SKM-1 treated with dmso at 0.1 percent for 144 hours (cell line): ENCODE results near the gene SLC51A.

Experiments
- DNase-seq: peaks from one replicate; lab custom pipeline; 2025; ENCODE audit not compliant: unreplicated experiment; lab: John Stamatoyannopoulos, UW

SLC51A gene

DNA sequence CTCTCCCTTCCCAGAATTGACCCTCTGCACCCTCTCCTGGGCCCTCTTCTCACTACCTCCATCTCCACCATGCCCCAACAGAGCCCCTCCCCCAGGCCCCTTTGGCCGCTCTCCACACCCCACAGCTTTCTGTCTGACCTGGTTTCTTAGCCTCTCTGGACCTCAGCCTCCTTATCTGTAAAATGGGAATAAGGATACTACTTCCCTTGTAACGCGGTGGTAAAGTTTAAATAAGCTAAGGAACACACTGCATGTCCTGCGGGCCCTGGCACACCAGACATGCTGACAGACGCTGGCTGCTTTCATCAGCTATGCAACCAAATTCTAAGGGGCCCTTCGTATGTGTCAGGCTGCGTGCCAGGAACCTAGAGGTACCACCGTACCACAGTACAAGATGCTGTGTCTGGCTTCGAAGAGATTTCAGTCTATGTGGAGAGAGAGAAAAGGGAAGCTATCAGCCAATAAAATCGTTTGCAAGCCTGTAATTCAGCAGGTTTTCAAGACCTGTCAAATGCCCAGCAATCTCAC lies 777 bp upstream of the SLC51A start:
- no peak for DNase-seq

DNA sequence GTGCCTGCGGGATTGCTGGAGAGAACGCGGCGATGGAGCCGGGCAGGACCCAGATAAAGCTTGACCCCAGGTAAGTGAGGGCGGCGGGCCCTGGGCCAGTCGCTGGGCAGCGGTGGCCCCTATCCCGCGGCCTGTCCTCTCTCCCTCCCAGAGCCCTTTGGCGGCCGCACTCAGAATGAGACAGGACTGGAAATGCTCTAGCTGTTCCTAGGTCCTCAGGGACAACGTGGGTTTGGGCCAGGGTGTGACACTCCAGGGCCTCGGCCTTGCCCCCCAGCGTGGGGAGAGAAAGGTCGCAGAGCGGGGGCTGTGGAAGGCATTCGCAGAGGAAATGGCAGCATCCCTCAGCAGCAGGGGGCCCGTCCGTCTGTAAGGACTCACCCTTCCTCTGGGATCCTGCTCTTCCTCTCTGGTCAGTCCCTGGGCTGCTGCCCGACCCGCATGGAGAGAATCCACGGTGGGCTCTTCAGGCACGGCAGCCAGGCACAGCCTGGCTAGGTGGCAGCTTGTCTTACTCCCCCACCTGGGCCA lies 412 bp downstream of the SLC51A start:
- DNase-seq: no peak

DNA sequence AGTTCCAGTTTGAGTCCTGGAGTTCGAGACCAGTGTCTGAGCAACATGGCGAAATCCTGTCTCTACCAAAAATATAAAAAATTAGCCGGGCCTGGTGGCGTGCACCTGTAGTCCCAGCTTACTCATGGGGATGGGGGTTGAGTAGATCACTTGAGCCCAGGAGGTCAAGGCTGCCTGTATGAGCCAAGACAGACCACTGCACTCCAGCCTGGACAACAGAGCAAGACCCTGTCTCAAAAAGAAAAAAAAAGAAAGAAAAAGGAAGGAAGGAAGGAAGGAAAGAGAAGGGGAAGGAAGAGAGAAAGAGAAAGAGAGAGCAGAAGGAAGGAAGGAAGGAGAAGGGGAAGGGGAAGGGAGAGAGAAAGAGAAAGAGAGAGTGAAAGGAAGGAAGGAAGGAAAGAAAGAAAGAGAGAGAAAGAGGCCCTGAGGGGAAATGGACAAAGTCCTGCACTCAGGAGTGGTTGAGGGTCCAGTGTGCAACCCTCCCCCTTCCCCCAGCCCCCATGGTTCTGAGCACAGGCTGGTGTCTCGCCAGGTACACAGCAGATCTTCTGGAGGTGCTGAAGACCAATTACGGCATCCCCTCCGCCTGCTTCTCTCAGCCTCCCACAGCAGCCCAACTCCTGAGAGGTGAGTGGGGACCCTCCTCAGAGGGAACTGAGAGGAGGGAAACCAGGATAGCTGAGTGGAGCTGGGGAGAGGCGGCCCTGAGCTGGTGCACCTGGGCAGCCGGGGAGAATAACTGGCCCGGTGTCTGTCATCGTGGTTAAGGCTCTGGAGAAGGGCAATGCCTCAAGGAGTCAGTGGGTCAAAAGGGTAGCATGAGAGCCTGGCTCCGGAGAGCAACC lies 1.2 kb downstream of the SLC51A start:
- no peak for DNase-seq

DNA sequence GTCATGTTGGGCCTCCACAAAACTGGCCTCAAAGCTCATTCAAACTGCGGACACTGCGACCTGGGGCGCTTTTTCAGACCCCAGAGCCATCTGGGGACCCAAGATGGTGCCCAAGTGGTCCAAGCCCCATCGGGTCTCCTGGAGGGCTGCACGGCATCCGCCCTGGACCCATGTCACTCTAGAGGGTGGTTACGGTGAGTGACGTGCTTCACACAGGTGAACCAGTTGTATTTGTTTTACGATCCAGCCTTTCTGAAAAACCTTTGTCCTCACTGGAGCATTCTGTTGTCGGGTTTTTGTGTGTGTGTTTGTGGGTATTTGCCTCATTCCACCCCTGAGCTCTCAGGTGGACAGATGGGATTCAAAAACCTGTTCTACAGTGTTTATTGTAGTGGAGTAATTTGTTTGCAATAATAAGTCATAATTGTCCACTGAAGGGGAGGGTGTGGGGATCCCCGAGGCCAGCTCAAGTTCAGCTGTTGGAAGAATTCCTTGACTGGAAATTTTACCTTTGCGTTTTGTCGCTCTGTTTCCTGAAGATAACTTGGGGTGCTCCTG lies 1.9 kb downstream of the SLC51A start:
- DNase-seq: no peak

DNA sequence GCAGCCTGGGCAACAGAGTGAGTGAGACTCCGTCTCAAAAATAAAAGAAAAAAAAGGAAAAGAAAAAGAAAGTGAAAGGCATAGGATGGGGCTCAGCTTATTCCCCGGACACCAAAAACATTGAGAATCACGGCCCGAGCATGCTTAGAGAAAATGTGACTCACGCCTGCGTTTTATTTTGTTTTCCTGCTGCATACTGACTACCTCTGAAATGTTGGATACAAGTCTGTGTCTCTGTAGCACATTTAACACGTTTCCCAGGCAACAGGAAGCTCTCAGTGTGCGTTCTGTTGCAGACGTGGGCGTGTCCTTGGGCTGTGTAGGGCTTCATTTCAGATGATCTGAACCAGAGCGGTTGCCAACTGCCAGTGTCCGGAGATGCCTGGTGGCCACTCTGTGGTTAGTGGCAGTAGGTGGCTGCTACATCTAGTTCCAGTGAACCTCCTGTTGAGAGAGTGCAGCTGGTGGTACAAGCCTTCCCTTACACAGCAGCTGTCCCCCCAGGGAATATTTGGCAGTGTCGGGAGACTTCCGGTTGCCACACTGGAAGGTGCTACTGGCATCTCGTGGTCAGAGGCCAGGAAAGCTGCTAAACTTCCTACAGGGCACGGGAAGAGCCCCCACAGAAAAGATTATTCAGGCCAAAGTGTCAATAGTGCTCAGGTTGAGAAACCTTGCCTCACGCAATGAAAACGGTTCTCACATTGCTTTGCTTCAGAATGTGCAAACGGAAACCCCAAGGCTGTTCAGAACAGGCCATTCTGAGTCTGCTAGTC lies 3.0 kb downstream of the SLC51A start:
- DNase-seq: peak; percentile 91

DNA sequence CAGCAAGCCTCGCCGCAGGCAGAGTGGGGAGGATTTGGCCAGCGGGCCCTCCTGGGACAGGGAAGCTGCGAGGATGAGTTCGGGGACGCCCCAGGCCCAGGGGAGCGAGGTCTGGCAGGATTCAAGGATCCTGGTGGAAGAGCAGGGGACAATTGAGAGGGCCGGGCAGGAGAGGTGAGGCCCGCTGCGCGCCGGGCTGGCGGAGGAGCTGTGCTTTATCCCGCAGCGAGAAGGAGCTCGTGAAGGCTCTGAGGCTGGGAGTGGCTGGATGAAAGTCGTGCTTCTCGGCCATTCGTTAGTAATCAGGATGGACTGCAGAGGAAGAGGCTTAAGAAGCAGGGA lies 3.6 kb downstream of the SLC51A start:
- DNase-seq: no peak

DNA sequence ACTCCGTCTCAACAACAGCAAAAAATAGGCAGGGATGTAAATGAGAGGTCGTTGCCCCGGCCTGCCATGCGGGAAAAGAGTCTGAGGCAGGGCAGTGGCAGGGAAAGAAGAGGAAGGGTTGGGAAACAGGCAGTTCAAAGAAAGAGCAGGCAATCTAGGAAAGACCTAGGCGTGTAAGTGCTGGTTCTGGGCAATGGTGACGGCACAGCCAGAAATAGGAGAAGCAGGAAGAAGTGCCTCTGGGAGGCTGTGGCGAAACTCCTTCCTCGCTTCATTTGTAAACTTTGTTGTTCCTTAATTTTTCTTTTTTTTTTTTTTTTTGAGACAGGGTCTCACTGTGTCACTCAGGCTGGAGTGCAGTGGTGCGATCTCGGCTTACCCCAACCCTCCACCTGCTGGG lies 4.3 kb downstream of the SLC51A start:
- peak; percentile 90 for DNase-seq

DNA sequence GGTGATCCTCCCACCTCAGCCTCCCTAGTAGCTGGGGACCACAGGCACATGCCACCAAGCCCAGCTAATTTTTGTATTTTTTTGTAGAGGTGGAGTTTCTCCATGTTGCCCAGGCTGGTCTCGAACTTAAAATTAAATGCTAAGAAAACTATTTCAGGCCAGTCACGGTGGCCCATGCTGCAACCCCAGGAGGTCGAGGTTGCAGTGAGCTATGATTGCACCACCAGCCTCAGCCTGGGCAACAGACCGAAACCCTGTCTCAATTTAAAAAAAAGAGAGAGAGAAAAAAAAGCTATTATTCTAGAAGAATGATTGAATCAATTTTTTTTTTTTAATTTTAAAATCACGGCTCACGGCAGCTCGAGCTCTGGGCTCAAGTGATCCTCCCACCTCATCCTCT lies 4.7 kb downstream of the SLC51A start:
- peak; percentile 64 for DNase-seq

DNA sequence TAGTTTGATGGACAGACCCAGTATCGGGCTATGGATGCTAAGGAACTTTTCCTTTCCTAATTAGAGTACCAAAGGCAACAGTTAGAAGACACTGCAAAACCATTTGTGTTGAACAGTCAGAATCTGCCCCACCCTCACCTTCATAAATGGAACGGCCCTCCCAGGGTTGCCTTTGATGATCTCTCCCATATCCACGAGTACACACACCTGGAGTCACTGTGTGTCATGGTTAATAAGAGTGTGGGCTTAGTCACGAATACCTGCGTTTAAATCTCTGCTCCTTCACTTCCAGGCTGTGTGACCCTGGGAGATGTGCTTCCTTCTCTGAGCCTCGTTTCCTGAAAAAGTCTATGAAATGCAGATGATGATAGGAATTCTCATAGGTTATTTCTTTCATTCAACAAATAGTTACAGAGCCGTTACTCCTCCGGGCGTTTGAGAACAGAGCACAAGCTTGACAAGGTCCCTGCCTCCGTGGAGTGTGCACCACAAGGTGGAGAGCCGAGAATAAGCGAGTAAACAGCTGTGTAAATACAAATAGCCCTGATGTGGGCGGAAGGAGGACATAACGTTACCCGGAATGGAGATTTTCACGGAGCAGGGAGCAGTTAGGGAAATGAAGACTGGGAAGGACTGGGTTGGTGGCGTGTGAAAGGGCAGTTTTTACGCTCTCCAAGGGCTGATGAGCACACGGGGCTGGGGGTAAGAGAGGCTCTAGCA lies 6.7 kb downstream of the SLC51A start:
- no peak for DNase-seq

DNA sequence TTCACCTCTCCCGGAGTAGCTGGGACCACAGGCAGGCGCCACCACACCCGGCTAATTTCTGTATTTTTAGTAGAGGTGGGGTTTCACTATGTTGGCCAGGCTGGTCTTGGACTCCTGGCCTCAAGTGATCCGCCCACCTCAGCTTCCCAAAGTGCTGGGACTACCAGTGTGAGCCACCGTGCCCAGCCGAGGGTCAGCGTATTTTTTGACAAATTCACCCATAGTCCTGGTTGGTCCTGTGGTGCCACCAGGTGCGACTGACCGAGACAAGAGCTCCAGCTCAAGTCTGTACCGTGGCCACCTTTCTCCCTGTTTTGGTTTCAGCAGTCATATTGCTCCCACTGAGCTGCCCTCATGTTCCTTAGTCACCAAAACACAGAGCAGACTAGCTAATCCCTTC lies 8.8 kb downstream of the SLC51A start:
- DNase-seq: no peak

DNA sequence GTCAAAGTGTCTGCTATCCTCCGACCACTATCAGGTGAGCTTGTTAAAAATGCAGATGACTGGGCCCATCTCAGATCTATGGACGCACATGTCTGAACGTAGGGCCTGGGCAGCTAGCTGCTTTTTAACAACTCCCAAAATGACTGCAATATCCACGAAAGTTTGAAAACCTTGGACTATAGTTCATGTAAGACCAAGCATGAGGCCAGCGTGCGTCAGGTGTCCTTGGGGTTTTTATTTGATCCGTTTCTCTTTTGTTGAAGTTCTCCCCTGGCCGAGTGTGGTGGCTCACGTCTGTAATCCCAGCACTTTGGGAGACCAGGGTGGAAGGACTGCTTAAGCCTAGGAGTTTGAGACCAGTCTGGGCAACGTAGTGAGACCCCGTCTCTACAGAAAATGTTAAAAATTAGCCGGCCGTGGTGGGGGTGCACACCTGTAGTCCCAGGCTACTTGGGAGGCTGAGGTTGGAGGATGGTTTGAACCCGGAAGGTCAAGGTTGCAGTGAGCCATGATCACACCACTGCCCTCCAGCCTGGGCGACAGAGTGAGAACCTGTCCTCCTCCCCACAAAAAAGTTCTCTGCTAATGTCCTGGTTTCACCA lies 9.5 kb downstream of the SLC51A start:
- no peak for DNase-seq

DNA sequence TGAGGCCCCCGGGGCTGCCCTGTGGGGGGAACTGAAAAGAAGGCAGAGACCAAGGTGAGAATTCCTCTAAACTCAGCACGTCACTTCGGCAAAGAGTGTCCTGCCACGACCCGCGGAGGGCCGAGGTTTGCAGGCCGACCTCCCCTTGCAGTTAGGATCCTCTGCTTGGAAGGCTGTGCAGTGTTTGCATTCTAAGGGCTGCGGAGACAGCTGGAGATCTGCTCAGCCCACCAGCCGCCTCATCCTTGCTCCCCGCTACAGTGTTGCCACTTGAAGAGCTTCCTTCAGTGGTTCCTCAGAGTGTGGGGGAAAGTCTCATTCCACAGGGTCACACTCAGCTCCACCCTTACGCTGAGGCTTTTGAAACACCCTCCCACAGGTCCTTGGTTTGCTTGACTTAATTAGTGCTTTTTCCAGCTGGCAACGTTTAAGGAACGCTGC lies 10.8 kb downstream of the SLC51A start:
- DNase-seq: no peak

DNA sequence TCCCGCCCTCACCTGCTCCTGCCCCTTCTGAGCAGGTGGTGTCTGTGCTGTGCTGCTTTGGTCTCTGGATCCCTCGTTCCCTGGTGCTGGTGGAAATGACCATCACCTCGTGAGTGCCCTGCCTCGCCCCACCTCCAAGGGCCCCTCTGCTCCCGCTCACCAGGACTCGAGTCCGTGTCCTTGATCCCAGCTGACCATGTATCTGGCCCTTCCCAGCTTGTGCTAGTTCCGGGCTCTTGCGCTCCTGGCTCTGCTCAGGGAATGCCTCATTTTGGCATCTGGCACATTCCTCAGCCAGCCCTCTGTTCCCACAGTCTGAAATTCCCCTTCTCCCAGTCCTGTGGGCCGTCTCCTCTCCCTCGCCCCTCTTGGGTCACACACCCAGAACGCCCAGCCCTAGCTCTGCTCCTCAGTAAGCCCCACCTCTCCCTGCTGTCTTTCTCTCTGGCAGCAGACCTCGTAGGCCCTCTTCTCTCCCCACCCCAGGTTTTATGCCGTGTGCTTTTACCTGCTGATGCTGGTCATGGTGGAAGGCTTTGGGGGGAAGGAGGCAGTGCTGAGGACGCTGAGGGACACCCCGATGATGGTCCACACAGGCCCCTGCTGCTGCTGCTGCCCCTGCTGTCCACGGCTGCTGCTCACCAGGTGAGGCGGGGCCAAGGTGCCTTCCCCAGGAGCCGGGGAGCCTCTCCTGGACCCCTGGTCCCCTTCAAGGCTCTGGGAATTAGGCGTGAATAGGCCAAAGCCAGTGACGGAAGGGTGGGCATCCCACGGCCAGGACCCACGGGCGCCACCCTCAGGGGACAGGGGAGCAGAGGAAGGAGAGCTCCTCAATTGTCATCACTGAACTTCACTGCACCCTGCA lies 11.5 kb downstream of the SLC51A start:
- DNase-seq: no peak

DNA sequence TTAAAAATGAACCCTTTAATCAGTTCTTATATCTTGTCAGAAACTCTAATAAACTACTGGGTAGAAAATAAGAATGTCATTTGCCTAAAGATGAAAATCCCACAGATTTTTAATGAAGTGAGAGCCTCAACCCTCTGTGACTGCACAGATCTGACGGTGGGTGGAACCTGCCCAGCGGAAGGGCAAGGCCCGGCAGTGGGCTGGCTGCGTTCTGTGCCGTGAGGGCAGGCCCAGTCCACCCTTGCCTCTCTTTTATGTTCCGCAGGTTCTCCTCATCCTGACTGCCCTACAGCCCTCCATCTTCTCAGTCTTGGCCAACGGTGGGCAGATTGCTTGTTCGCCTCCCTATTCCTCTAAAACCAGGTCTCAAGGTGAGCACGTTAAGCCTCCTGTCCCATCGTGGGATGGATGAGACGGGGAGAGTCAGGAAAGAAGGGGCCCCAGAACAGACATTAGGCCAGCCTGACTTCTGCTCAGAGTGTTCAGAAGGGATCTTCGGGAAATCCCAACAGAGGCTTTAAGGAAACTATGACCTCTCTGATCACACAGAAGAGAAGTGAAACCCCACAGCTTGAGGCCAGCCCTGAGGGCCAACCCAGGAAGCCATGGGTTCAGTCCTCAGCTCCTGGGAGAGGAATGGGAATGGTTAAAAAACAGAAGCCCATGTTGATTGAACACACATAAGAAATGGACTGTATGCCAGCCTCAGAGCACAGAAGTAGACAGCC lies 16.0 kb downstream of the SLC51A start:
- no peak for DNase-seq

DNA sequence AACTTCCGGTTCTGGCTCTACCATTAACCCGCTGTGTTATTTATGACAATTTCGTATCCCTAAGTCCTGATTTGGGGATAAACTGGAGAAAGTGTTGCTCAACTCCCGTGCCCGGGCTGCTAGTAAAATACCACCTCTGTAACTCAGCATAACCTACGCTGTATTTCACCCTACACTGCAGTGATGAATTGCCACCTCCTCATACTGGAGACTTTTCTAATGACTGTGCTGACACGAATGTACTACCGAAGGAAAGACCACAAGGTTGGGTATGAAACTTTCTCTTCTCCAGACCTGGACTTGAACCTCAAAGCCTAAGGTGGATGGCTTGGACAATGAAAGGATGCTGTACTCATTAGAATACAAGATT lies 16.5 kb downstream of the SLC51A start:
- DNase-seq: no peak

DNA sequence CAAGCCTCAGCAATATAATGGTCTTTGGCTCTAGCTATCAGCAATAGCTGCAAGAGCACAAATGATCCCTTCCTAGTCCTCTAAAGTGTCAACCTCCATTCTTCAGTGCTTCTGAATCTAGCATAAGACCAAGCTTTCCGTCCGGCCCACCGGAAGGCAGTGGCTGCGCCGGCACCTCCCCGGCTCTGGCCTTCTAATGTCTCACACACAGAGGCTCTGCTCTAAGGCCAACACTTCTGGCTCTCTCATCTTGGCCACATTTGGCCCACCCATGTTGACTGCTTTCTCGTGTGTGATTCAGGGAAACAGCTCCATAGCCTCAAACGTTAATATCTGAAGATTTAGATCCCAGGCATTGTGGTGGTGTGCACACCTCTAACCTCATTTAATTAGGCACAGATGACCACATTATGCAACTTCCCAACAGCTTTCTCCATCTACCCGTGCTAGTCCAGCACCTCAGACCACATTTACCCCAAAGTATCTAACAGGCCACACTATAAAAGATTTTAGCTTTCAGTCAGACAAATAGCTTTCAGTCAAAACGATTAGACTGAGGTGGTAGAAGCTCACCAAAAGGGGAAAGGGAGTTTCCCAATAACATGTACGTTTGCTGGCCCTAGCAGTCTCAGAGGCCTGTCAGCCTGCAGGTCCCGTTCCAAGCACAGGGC lies 19.3 kb downstream of the SLC51A start:
- peak; percentile 27 for DNase-seq

DNA sequence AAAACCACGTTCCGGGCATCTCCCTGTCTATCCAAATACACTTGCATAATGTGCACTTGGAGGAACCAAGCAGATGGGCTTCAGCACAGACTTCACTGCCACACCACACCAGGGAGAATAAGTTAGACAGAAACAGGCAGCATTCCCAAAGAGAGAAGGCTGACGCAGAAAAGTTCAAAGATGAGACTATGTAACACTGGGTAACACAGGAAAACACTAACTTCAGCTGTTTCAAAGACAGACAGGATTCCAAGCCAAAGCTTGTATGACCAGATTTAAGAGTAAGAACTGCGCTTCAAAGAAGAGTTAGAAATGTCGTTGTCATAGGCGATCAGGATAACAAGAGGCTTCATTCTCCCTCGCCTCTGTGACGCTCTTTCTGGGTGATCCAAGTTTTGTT lies 19.9 kb downstream of the SLC51A start:
- DNase-seq: no peak

DNA sequence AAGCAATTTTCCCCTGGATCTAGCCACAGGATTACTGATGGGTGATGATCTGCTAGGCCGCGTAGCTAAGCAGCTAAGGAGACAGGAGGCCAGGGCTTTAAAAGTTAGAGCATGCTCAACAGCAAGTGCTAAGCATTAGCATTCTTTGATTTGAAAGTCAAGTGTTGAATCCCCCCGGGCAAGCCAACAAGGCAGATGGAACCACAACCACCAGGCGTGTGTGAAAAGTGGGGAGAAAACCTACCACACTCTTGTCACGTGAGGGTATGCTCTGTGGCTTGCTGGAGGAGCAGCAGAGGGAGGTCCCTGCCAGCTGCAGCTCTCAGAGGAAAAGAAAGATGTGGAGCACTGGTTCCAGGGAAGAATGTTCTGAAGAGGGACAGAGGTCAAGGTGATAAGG lies 20.9 kb downstream of the SLC51A start:
- DNase-seq: no peak
